HG03558 (cell line): ENCODE data around the gene COL18A1.
"Not testable (repeated sequence)": the region's sequence is repeated elsewhere in the genome, so short reads cannot be mapped to it uniquely, and the experiment has no call there.

Source experiments
- ATAC-seq: cut with Tn5 transposase; IDR thresholded peaks from one replicate; pipeline ENCODE4 v1.9.1; 2021; ENCODE audit warnings: moderate number of reproducible peaks; ENCODE audit not compliant: unreplicated experiment; ENCODE audit errors: extremely low read depth

Gene COL18A1

GRCh38 chr21:45438391-45439145 is 33.6 kb downstream of the COL18A1 start:
- no peak for ATAC-seq

GRCh38 chr21:45439161-45439872 is 34.4 kb downstream of the COL18A1 start:
- no peak for ATAC-seq

GRCh38 chr21:45439901-45440461 is 35.0 kb downstream of the COL18A1 start:
- ATAC-seq = no peak

GRCh38 chr21:45440736-45441350 is 35.9 kb downstream of the COL18A1 start:
- no peak for ATAC-seq

GRCh38 chr21:45441431-45442255 is 36.7 kb downstream of the COL18A1 start:
- ATAC-seq = no peak

- no peak for ATAC-seq
Observed at GRCh38 chr21:45442276-45442675, 37.3 kb downstream of the COL18A1 start.

GRCh38 chr21:45442686-45443594 is 38.0 kb downstream of the COL18A1 start:
- ATAC-seq = not testable (repeated sequence)

GRCh38 chr21:45443595-45444181 is 38.7 kb downstream of the COL18A1 start:
- no peak for ATAC-seq

- ATAC-seq = no peak
Observed at GRCh38 chr21:45444385-45444784, 39.4 kb downstream of the COL18A1 start.

GRCh38 chr21:45445369-45445768 is 40.4 kb downstream of the COL18A1 start:
- no peak for ATAC-seq

- ATAC-seq = no peak
Observed at GRCh38 chr21:45447821-45448220, 42.9 kb downstream of the COL18A1 start.

- no peak for ATAC-seq
Observed at GRCh38 chr21:45448283-45448809, 43.4 kb downstream of the COL18A1 start.

GRCh38 chr21:45448810-45449657 is 44.1 kb downstream of the COL18A1 start:
- no peak for ATAC-seq

- no peak for ATAC-seq
Observed at GRCh38 chr21:45449658-45450422, 44.9 kb downstream of the COL18A1 start.

- ATAC-seq = no peak
Observed at GRCh38 chr21:45450423-45451090, 45.6 kb downstream of the COL18A1 start.

GRCh38 chr21:45451091-45451740 is 46.3 kb downstream of the COL18A1 start:
- ATAC-seq = no peak
